Measurements from ENCODE around the gene OSCP1.

DNA sequence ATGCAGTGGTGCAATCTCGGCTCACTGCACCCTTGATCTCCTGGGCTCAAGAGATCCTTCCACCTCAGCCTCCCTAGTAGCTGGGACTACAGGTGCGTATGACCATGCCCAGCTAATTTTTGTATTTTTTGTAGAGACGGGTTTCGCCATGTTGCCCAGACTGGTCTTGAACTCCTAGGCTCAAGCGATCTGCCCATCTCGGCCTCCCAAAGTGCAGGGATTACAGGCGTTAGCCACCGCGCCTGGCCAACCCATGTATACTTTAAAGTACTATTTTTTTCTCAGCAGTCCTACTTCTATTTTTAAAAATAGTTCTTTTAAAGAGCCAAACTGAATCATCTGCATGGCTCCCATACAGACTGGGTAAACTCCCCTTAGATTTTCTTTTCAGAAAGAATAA, 68.0 kb downstream of the OSCP1 start:
- TF ChIP-seq EZH2 (IDR thresholded peaks at IDR 0.05; ENCODE audit: borderline replicate concordance, low read depth, low read length, poor library complexity, severe bottlenecking) = no peak
- TF ChIP-seq, protein P1, sequence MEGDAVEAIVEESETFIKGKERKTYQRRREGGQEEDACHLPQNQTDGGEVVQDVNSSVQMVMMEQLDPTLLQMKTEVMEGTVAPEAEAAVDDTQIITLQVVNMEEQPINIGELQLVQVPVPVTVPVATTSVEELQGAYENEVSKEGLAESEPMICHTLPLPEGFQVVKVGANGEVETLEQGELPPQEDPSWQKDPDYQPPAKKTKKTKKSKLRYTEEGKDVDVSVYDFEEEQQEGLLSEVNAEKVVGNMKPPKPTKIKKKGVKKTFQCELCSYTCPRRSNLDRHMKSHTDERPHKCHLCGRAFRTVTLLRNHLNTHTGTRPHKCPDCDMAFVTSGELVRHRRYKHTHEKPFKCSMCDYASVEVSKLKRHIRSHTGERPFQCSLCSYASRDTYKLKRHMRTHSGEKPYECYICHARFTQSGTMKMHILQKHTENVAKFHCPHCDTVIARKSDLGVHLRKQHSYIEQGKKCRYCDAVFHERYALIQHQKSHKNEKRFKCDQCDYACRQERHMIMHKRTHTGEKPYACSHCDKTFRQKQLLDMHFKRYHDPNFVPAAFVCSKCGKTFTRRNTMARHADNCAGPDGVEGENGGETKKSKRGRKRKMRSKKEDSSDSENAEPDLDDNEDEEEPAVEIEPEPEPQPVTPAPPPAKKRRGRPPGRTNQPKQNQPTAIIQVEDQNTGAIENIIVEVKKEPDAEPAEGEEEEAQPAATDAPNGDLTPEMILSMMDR (conservative IDR thresholded peaks at IDR 0.05; ENCODE audit: low read depth, low read length) = no peak
